ENCODE results near the gene ANGPTL5.

DNA sequence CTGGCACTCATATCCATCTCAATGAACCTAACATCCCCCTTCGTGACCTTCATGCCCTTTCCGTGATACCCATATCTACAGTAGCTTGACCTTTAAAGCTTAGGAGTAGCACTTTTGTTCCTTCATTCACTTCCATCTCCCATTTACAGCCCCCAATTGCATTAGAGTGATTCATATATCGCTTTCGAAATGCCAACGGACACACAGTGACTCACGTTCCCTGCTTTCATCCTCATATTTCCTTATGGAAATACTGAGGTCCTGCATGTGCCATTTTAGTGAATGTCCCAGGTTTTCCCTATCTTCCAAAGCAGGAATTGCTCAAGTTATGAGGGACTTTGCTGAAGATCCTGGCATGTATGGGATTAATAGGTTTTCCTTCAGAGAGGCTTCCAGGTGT is 45.8 kb downstream of the ANGPTL5 start:
- TF ChIP-seq CBX1 (IDR thresholded peaks at IDR 0.05; ENCODE audit: low read depth) (no peak), ZNF24 (IDR thresholded peaks at IDR 0.05) (no peak), ZNF143 (CRISPR knock-in tag; IDR thresholded peaks at IDR 0.05) (no peak), GTF2F1 (IDR thresholded peaks at IDR 0.05; ENCODE audit: low read depth, low read length) (no peak)
